Kidney (tissue), 14 donors: ENCODE measurements around the gene FANCI. TPM values are rescaled to one million over a fixed set of nuclear protein-coding genes. Genes with fewer than 3 reads are reported as not detected.

Source experiments
- DNase-seq, 5 donors: peaks; one replicate each; pipeline ENCODE4 v3.0.0-alpha.2; 2013 to 2020
- FAIRE-seq: peaks from 2 replicates; lab custom pipeline; 2012; peaks lifted over from hg19 to GRCh38; lab: Jason Lieb, UNC
- H3K27ac ChIP-seq, 2 donors: one replicate each; pipeline ENCODE4 v1.7.0; 2013; ENCODE audit warnings: low read depth in 2 of 2, low read length in 2 of 2, inconsistent platforms in 1 of 2
- H3K27me3 ChIP-seq: one replicate; pipeline ENCODE4 v1.7.1; 2013; ENCODE audit warnings: low read length, inconsistent platforms; ENCODE audit not compliant: control insufficient read depth, insufficient read depth
- H3K36me3 ChIP-seq, 3 donors: one replicate each; pipeline versions ENCODE4 v1.7.0 to v1.7.1; 2013; ENCODE audit warnings: low read length in 3 of 3, control low read depth in 1 of 3, inconsistent platforms in 1 of 3; ENCODE audit not compliant: insufficient read depth in 3 of 3, control insufficient read depth in 2 of 3
- H3K4me1 ChIP-seq, 3 donors: one replicate each; pipeline versions ENCODE4 v1.7.0 to v1.7.1; 2013; ENCODE audit warnings: low read length in 3 of 3, inconsistent platforms in 1 of 3, low read depth in 1 of 3; ENCODE audit not compliant: control insufficient read depth in 2 of 3, insufficient read depth in 2 of 3
- H3K4me3 ChIP-seq, 3 donors: one replicate each; pipeline versions ENCODE4 v1.7.0 to v1.8.1; 2013; ENCODE audit warnings: low read length in 3 of 3, control low read depth in 1 of 3, inconsistent platforms in 1 of 3
- H3K9ac ChIP-seq, 3 donors: one replicate each; pipeline versions ENCODE4 v1.7.0 to v1.7.1; 2013; ENCODE audit warnings: low read length in 3 of 3, control low read depth in 1 of 3, inconsistent platforms in 1 of 3
- H3K9me3 ChIP-seq, 3 donors: one replicate each; pipeline versions ENCODE4 v1.7.0 to v1.7.1; 2013; ENCODE audit warnings: low read length in 3 of 3, control low read depth in 1 of 3, inconsistent platforms in 1 of 3; ENCODE audit not compliant: control insufficient read depth in 2 of 3, insufficient read depth in 1 of 3
- intact Hi-C: fragments of 100-400 bp; cut with DNase I; formaldehyde crosslinking; loops from one replicate; pipeline ENCODE4 v1.11.1; 2022
- polyA plus RNA-seq: library from polyadenylated mRNA; stranded (reverse); fragments of 350-450 nt; fragmentation: Illumina TruSeq; extraction: RNeasy Lipid Tissue Mini Kit (QIAGEN cat#74804); gene quantifications from one replicate; pipeline ENCODE4 v1.2.3, GENCODE V29; 2014; ENCODE audit warnings: low read depth, low replicate concordance; ENCODE audit not compliant: insufficient read depth
- total RNA-seq: library from RNA; stranded (reverse); fragmentation: NEBNext Ultra II Directional; extraction: Animal tissue kit (Norgen Biotek cat#: 25700); gene quantifications from one replicate; pipeline ENCODE4 v1.2.1, GENCODE V29; 2021
- TF ChIP-seq, protein P1 (sequence below): IDR thresholded peaks from 3 replicates; pipeline ENCODE4 v1.5.1; 2012; ENCODE audit warnings: mild to moderate bottlenecking, moderate library complexity, borderline replicate concordance; ENCODE audit not compliant: insufficient read depth; ENCODE audit errors: extremely low read depth
- donor health status: control.
- donor health status: control.
- donor health status: control.
- donor health status: control.
- donor health status: control.
- donor health status: DM: yes; HTN: yes; CAD: no.
- donor health status: Normal renal cell carcinoma (clear cell type).

Gene FANCI
- total and polyA plus RNA-seq, 2 donors from 2014 or later = 2.4 to 6.6 TPM

DNA sequence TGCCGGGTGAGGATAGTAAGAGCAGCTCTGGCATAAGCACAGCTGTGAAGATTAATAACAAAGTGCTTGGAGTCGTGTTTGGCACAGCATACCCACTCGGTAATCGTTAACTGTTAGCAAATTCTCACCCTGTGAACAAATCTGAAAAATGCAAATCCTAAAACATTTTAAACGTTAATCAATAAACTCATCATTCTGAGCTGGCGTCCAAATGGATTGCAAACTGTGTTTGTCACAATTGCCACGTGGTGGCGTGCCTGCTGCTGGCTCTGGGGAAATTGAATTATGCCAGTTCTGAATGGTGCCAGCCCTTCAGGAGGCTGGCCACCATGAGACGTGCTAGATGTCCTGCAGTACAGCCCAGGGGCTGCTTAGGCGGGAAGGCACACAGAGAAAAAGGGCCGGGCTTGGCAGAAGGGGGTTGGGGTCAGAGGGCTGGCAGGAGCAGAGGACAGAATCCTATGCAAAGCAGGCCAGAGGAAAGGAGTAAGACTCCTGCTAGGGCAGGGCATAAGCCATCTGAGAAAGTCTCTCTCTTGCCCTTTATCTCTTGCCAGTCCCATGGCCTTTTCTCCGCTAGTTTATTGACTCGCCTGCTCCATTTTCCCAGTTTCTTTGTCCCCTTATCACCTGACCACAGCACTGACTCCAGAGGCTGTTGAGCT is 113.0 kb downstream of the FANCI start:
- TF ChIP-seq, protein P1, sequence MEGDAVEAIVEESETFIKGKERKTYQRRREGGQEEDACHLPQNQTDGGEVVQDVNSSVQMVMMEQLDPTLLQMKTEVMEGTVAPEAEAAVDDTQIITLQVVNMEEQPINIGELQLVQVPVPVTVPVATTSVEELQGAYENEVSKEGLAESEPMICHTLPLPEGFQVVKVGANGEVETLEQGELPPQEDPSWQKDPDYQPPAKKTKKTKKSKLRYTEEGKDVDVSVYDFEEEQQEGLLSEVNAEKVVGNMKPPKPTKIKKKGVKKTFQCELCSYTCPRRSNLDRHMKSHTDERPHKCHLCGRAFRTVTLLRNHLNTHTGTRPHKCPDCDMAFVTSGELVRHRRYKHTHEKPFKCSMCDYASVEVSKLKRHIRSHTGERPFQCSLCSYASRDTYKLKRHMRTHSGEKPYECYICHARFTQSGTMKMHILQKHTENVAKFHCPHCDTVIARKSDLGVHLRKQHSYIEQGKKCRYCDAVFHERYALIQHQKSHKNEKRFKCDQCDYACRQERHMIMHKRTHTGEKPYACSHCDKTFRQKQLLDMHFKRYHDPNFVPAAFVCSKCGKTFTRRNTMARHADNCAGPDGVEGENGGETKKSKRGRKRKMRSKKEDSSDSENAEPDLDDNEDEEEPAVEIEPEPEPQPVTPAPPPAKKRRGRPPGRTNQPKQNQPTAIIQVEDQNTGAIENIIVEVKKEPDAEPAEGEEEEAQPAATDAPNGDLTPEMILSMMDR = peak; percentile 35
- H3K9ac ChIP-seq = no peak overlapping the region
- intact Hi-C loops = no loop called here
- H3K27me3 ChIP-seq = peaks cover 32% of the 10 kb centered on the region
- no peaks in the 10 kb centered on the region for H3K9me3 ChIP-seq
- H3K4me3 ChIP-seq = no peak overlapping the region
- DNase-seq (peak in 1 of 5 donors; percentile 30), FAIRE-seq (no peak)
- no peaks in the 10 kb centered on the region for H3K4me1 ChIP-seq
- no peaks in the 10 kb centered on the region for H3K36me3 ChIP-seq
- no peak overlapping the region for H3K27ac ChIP-seq

- Histone ChIP-seq H3K27me3 (peaks cover 41% of the 10 kb centered on the region), H3K36me3 (no peaks in the 10 kb centered on the region), H3K4me1 (peaks cover 0 to 2% (median 0%) of the 10 kb centered on the region in 3 donors), H3K27ac (no peak overlapping the region), H3K4me3 (peak overlapping the region in 1 of 3 donors; percentile 33), H3K9me3 (no peaks in the 10 kb centered on the region), H3K9ac (no peak overlapping the region)
- TF ChIP-seq, protein P1 = no peak
- DNase-seq = peak in 1 of 5 donors; percentile 42
- intact Hi-C loops = no loop called here
- FAIRE-seq = no peak
Observed at GRCh38 chr15:89358435-89358754, 114.6 kb downstream of the FANCI start.

DNA sequence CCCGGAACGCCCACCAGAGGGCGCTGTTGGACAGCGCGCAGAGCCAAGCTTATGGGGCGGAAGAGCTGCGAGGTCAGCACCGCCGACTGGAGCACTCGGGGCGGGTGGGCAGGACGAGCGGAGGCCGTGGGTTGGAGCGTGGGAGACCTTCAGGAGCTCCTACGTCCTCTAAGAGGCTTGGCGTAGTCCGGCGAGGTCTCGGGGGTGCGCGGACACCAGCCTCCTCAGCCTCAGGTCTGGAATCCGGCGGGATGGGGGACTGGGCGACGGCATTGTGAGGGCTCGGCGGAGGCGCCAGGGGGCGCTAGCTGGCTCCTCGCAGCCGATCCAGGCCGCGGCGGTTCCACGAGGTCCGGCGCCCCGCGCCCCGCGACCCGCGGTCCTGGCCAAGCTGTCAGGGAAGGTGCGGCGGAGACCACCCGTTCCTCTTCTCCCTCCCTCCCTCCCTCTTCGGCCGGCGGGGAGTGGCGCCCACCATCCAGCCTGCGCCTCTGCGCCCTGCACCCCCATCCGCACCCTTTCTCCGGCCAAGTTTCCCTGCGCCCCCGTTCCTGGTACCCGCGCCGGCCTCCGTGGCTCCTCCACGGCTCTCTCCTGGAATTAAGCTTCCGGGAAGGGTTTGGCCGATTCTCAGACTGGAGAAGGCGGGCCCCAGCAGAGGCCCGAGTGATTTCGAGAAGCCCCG is 115.1 kb downstream of the FANCI start:
- Histone ChIP-seq H3K27ac (no peak overlapping the region), H3K27me3 (peaks cover 46% of the 10 kb centered on the region), H3K4me3 (peak overlapping the region in 1 of 3 donors; percentile 33), H3K36me3 (no peaks in the 10 kb centered on the region), H3K4me1 (peaks cover 0 to 2% (median 0%) of the 10 kb centered on the region in 3 donors), H3K9me3 (no peaks in the 10 kb centered on the region), H3K9ac (no peak overlapping the region)
- no peak for FAIRE-seq
- intact Hi-C loops = no loop called here
- DNase-seq = peak; percentile 71 to 91 (median 85)
- TF ChIP-seq, protein P1 = peak; percentile 99
